Forelimb muscle (tissue), 1 donor: ENCODE data around the gene SMPD2. TPM values are rescaled to one million over a fixed set of nuclear protein-coding genes. Genes with fewer than 3 reads are reported as not detected.
A peak's percentile ranks its signal among the peaks of the same experiment; 100 is the strongest.

Experiments used
- DNase-seq: peaks from one replicate; pipeline ENCODE4 v3.0.0-alpha.2; 2013; ENCODE audit warnings: low read depth
- polyA plus RNA-seq: library from polyadenylated mRNA; unstranded; fragments of 120-200 nt; gene quantifications from one replicate; pipeline ENCODE4 v1.2.1, GENCODE V29; 2013; ENCODE audit not compliant: insufficient read length

The SMPD2 gene, protein sequence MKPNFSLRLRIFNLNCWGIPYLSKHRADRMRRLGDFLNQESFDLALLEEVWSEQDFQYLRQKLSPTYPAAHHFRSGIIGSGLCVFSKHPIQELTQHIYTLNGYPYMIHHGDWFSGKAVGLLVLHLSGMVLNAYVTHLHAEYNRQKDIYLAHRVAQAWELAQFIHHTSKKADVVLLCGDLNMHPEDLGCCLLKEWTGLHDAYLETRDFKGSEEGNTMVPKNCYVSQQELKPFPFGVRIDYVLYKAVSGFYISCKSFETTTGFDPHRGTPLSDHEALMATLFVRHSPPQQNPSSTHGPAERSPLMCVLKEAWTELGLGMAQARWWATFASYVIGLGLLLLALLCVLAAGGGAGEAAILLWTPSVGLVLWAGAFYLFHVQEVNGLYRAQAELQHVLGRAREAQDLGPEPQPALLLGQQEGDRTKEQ
- polyA plus RNA-seq = 4.2 TPM

DNA sequence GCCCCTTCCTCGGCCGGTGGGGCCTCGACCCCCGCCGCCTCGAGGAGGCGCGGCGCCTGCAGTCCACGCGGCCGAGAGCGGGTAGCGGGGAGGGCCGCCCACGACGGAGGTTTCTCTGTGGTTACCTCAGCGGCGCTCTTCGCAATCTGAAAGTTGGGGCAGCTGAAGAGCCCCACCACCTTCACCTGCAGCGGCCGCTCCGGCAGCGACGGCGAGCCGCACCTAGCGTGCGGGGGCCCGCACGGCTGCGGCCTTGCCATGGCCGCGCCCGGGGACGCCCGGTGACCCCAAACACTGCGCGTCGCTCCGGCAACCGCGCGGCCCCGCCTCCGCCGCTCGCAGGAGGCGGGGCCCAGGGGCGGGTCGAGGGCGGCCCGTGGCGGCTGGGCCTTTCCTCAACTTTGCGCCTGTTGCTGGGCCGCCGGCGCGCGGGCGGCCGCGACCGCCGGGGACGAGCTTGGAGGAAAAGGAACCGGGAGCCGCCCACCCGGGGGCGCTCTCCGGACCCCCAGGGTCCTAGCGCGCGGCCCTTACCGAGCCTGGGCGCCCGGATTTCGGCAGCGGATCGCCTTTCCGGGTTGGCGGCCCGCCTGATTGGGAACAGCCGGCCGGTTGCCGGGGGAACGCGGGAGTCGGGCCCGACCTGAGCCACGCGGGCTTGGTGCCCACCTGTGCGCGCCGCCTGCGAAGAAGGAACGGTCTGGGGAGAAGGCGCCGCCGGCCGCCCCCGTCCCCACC, at the start of gene SMPD2, which contains the start of gene PPIL6:
SMPD2 (plus strand) TSS at position 394 of the 738 bp plus-strand sequence. CDS start 398 bp downstream, outside the sequence.
PPIL6 (minus strand) TSS at position 298 of the 738 bp plus-strand sequence; CDS start at position 260, 38 bp downstream.
- DNase-seq = peak; percentile 85

DNA sequence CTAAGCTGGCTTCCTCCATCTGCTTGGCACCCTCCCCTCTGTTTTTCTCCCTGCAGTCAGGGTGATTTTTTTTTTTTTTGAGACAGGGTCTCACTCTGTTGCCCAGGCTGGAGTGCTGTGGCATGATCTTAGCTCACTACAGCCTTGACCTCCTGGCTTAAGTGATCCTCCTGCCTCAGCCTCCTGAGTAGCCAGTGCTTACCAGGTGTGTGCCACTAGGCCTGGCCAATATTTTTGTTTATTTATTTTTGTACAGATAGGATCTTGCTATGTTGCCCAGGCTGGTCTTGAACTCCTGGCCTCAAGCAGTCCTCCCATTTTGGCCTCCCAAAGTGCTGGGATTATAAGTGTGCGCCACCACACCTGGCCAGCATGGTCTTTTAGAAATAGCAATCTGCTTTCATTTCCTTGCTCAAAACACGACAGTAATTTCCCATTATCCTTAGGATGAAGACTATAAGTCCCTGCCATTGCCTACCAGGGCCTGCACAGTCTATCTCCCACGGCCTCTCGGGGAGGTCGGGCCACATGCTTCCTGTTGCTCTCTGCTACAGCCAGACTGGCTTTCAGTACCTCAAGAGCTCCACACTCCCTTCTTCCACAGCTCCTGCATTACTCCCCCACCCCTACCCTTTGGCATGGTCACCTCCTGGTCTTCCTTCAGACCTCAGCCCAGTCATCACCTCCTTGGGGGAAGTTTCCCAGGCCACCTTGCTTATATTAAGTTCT, 47.2 kb upstream of the SMPD2 start:
- DNase-seq = no peak

DNA sequence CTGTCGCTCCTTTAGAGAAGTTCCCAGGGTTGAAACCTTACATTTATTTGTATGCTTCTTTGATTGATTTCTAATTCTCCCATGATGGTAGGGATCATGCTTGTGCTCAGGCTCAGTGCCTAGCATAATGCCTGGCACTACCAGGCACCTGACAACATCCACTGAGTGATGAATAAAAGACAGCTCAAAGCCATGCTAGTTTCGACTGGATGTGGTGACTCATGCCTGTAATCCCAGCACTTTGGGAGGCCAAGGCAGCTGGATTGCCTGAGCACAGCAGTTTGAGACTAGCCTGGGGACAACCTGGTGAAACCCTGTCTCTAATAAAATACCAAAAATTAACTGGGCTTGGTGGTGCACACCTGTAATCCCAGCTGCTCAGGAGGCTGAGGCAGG, 46.6 kb upstream of the SMPD2 start:
- DNase-seq = no peak

DNA sequence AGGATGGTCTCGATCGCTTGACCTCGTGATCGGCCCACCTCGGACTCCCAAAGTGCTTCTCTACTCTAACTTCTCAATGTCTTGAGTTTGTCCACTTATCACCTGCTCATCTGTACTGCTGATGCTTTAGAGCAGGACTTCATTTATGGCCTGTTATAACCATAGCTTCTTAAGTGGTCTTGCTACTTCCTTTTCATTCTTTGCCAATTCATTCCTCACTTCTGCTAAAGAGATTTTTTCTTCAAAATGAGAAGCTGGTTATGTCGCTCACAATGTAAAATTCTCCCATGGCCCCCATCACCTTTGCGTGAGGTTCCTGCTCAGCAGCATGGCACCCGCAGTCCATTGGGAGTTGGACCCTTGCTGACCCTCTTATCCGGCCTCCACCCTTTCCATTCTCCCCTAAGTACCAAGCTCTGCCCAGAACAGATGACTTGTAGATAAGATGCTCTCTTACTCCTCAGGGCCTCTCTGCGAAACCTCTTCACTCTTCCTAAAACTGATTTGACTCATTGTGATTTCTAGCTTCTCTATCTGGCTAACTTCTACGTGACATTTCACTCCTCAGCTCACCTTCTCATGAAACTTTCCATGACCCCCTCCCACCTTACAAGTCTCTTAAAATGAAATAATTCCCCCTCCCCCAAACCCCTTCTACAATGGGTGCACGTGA, 44.3 kb upstream of the SMPD2 start:
- no peak for DNase-seq

DNA sequence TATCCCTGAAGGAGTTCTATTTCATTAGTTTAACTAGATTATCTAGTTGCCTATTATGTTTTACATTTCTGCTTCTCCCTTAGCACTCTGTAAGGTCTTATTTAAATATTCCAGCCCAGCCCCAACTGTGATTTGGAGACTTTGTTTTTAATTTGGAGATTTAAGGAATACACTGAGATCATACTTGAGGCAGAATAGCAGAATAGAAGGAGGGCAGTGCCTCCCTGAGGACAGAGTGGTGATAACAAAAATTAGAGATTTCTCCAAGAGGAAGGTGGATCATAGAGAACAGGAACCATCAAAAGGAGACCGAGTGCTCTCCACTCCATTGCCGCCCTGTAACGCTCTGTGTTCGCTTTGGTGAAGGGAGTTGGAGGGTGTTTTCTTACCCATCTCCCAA, 43.5 kb upstream of the SMPD2 start:
- DNase-seq = no peak

DNA sequence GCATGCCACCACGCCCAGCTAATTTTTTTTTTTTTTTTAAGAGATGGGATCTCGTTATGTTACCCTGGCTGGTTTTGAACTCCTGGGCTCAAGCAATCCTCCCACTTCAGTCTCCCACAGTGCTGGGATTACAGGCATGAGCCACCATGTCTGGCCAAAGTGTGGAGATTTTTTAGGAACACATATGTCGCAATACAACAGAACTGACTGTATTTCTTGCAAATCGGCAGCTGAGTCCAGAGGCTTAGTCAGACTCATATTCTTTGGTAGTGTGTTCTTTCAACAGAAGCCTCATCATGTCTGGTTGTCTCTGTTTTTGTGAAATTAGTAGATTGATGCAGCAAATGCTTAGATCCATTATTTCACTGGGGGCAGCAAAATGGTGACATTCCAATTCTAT, 34.3 kb upstream of the SMPD2 start:
- DNase-seq = no peak

DNA sequence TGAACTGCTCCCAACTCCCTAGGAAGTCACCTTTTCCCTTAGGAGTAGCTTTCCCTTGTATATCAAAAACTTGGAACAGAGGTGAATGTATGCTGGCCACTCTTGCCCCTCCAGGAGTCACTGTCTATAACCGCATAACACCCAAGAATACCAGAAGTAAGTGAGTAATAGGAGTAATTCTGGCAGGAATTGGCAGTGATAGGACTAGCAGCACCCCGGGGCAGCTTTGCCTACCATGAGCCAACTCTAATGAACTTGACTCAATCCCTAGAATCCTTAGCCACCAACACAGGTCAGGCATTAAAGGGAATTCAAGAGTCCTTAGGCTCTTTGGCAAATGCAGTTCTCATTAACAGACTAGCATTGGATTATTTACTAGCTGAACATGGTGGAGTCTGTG, 29.5 kb upstream of the SMPD2 start:
- no peak for DNase-seq

DNA sequence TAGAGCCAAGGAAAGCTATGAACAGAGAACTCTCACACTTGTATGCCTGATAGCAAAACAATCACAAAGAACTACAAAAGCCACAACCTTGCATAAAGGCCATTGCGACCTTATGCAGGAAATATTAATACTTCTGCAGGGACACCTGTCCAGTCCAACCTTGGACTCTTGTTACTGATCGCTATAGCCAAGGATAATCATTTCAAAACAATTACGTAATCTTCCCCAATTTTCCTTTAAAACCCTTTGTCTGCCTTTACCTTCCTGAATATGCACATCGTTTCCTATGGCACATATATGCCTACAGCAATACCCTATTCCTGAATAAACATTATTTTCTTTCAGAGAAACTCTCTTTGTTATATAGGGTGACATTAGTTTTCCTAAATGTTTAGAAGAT, 22.9 kb upstream of the SMPD2 start:
- DNase-seq = no peak

DNA sequence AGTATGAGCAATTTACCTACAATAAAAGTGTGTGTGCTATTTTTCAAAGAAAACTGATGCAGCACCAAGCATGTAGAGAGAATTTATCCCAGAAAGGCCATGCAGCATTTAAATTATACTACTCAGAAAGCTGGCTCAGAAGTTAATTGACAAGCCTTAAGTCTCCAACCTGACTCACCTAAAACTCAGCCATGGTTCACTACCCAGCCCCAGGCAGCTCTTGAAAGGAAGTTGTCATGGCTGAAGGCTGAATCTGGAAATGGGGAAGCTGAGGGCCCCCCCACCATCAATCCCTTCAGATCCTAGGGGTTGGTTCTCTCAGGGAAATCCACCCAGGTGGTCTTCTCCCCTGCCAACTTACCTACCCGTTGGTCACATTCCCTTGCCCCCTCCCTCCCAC, 19.8 kb upstream of the SMPD2 start:
- no peak for DNase-seq

DNA sequence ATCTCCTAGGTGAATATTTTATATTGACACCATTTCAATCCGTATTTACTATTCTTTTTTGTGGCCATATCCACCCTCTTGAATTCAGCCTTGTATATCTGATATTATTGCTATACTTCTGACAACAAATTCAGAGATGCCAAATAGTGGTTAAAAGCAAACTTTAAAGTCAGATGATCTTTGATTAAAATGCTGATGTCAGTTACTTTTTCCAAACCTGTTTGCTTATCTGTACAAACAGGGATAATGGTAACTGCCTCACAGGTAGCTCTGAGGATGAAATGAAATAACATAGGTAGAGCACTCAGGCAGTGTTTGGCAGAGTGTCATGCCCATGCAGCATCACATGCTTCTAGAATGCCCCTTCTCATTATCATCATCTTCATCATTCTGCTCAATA, 19.3 kb upstream of the SMPD2 start:
- no peak for DNase-seq

DNA sequence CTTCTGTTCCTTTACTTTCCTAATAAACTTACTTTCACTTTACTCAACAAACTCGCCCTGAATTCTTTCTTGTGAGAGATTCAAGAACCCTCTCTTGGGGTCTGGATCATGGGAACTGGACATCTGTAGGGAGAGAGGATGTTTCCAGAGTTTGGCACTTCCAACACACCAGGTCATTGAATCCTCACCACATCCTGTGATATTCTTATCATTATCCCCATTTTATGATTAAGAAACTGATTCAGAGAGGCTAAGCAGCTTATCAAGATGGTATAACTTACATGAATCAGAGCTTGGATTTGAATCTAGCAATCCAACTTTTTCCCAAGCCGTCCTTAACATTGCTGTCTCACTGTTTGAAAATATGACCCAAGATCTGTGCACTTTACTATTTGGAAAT, 15.6 kb upstream of the SMPD2 start:
- DNase-seq = no peak

DNA sequence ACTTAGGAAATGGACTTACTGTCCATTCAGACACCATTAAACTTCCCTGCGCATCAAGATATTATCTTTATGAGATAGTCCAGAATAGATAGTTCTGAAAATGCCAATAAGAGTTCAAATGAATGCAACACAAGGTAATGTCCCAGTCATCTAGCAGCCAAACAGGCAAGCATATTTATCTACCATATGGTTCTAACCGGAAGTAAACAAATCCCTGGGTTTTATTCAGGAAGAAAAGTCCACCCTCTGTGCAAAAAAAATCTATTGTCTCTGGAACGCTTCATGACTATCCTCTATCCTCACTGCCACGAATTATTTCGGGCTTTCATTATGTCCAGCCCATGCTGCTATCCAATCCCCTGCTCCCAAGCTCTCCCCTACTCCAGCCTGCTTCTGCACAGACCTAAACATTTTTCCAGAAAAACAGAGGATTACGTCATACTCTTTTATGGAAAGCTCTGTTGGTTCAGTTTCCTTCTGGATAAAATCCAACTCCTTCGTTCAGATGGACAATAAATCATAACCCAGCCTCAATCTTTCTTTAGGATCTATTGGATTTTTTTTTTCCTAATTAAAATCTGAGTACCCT, 11.5 kb upstream of the SMPD2 start:
- peak; percentile 83 for DNase-seq

DNA sequence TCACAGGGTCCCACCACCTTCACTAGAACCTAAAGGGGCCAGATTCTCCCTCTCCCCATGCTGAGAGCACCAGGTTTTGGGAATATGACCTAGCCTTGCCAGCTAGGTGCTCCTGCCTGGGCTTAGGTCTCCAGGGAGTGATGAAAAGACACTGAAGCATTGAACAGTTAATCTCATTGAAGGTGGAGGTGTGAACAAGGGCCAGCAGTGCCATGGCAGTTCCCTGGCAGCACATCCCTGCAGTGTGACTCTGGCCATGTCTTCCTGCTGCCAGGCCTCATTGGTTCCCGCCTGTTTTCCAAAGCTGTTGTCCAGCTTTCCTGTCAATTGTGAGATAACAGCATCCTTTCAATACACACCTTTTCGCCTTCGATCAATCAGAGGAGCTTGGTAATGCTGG, 11.0 kb upstream of the SMPD2 start:
- DNase-seq = no peak

DNA sequence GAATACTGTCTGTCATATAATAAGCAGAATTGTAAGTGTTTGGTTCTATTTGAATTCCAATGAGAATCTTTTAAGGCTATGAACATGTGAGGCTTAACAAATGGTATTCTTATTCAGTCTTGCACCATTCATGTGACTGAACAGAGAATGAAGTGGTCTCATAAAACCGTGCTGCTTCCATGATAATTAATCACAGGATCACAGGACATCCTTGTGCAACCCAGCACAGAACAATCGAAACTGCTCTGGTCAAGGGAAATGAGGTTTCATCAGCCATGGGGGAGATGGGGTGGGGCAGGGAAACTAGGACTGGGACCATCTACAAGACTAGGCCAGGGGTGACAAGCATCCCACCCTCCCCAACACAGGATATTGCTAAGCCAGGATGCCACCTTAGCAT, 6.1 kb upstream of the SMPD2 start:
- no peak for DNase-seq

DNA sequence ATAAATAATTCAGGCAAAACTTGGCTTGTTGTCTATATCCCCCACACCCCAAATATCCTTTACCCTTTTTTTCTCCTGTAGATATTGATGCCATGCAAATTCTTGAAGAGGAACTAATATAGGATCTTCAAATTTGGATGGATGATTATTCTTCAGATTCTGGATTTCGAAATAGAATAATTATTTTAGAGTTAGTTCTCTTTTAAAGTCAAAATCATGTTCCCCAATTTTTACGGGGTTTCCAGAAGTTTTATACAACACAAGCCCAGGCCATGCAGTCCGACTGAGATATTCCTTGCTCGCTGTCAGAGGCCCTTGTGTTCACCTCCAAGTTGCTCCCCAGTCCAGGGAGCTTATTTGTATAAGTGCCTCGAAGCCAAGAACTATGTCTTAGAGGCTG, 4.5 kb upstream of the SMPD2 start:
- DNase-seq = no peak

DNA sequence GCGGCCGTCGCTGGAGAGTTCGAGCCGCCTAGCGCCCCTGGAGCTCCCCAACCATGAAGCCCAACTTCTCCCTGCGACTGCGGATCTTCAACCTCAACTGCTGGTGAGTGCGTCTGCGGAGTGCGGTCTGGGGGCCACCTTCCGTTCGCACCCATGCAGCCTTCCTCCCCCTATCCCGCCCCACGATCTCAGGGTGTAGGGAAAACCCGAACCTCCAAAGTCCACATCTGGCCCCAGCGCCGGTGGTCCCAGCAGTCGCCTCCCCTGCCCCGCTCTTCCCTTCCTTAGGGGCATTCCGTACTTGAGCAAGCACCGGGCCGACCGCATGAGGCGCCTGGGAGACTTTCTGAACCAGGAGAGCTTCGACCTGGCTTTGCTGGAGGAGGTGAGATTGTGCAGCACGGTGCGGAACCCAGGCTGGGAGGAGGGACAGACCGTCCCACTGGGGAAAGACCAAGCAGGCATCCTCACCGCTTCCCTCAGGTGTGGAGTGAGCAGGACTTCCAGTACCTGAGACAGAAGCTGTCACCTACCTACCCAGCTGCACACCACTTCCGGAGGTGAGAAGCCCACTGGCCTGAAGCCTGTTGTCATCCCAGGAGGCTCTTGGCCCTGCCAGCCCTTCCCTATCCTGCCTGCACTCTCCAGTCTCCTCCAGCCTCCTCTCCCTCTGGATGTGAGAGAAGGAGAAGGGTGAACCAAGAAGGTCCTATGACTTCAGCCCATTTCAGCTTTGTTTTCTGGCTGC, 719 bp downstream of the SMPD2 start:
- DNase-seq = no peak

DNA sequence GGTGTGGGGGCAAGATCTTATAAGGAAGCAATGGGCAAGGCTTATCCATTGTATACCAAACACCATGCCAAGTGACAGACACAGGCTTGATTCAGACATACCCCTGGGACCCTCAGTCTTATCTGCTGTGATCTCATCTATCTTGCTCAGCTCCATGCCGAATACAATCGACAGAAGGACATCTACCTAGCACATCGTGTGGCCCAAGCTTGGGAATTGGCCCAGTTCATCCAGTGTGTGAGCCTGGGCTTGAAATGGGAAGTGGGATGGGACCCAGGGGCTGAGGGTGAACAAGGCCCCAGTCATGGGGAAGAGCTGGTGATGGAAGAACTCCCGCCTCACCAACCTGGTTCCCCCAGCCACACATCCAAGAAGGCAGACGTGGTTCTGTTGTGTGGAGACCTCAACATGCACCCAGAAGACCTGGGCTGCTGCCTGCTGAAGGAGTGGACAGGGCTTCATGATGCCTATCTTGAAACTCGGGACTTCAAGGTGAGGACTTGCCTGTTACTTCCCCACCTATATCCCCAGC, 1.9 kb downstream of the SMPD2 start:
- no peak for DNase-seq

DNA sequence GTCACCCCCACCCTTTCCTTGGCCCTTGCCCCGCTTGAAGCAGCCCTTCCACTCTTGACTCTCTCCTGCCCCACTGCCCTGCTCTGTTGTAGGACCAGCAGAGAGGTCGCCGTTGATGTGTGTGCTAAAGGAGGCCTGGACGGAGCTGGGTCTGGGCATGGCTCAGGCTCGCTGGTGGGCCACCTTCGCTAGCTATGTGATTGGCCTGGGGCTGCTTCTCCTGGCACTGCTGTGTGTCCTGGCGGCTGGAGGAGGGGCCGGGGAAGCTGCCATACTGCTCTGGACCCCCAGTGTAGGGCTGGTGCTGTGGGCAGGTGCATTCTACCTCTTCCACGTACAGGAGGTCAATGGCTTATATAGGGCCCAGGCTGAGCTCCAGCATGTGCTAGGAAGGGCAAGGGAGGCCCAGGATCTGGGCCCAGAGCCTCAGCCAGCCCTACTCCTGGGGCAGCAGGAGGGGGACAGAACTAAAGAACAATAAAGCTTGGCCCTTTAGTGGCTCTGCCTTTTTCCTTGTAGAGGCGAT, 3.0 kb downstream of the SMPD2 start:
- DNase-seq = no peak

DNA sequence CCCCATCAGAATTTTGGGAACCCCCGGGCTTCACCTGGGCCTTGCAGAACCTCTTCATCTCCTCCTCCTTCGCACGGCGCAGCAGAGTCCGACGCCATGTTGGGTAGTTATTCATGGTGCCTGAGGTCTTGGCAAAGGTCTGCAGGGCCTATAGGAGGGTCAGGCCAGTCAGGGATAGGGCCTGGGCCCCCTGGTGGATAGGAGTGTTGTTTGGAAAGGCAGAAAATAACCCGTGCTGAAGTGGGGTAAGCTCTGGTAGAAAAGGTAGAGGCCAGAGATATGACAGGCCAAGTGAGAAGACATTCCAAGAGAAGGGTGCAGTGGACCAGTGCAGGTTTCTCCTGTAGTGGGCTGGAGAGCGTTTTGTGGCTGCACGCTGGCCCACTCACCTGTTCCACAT, 4.9 kb downstream of the SMPD2 start:
- no peak for DNase-seq

DNA sequence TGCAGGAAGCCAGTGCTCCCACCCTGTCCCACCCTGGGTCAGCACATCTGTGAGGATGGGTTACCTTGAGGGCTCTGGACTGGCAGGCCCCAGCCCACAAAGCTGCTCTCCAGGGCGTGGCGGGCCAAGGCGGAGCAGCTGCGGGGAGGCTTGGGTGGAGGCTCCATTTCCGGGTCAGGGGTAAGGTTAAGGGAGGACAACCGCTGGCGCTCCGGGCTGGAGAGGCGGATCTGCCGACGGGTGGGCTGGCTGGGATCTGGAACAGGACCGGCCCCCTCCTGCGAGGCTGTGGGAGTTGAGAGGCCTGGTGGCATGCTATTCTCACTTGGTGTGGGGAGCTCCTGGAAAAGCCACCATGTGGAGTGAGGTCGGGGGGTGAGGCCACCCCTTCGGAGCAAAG, 5.5 kb downstream of the SMPD2 start:
- no peak for DNase-seq
